Transverse colon (tissue), 4 donors: ENCODE results near the gene PLCD1. TPM values are rescaled to one million over a fixed set of nuclear protein-coding genes. Genes with fewer than 3 reads are reported as not detected.

ENCODE experiments used
- DNase-seq: peaks from one replicate; pipeline ENCODE4 v3.0.0-alpha.2; 2019
- H3K27ac ChIP-seq, 4 donors: fragments of 200-600 bp; sonication (generic); 2 replicates each; pipeline ENCODE4 v1.5.1; 2016 to 2018; ENCODE audit warnings: inconsistent platforms in 4 of 4
- H3K27me3 ChIP-seq: fragments of 200-600 bp; sonication (generic); 2 replicates; pipeline ENCODE4 v1.5.1; 2017; ENCODE audit warnings: inconsistent platforms
- H3K36me3 ChIP-seq, 4 donors: fragments of 200-600 bp; sonication (generic); 2 replicates each; pipeline ENCODE4 v1.5.1; 2017 to 2019; ENCODE audit warnings: inconsistent platforms in 4 of 4
- H3K4me1 ChIP-seq, 4 donors: fragments of 200-600 bp; sonication (generic); 2 replicates each; pipeline ENCODE4 v1.5.1; 2017 to 2020; ENCODE audit warnings: inconsistent platforms in 4 of 4
- H3K4me3 ChIP-seq, 4 donors: fragments of 200-600 bp; sonication (generic); 1 replicate in 1 of 4; 2 replicates in 3 of 4; pipeline versions ENCODE4 v1.5.1 to v1.6.1; 2017 to 2019; ENCODE audit warnings: inconsistent platforms in 4 of 4
- H3K9me3 ChIP-seq, 2 donors: fragments of 200-600 bp; sonication (generic); 2 replicates each; pipeline ENCODE4 v1.5.1; 2017 to 2019; ENCODE audit warnings: inconsistent platforms in 2 of 2
- EP300 ChIP-seq: sonication (generic); formaldehyde crosslinking; IDR thresholded peaks from one replicate; pipeline ENCODE4 v1.6.1; 2017; ENCODE audit warnings: antibody characterized with exemption, low read depth
- POLR2A ChIP-seq: fragments of 450-650 bp; IDR thresholded peaks from one replicate; pipeline ENCODE4 v1.6.1; 2016; ENCODE audit warnings: antibody characterized with exemption, mild to moderate bottlenecking, moderate library complexity
- POLR2AphosphoS5 ChIP-seq, 3 donors: sonication (generic); formaldehyde crosslinking; IDR thresholded peaks; one replicate each; pipeline ENCODE4 v1.6.1; 2016; ENCODE audit warnings: antibody characterized with exemption in 3 of 3
- WGBS, 2 donors: methylation state at CpG; one replicate each; pipeline ENCODE4 v1.1.5; 2018; ENCODE audit warnings: low coverage in 1 of 2; 5-methylcytosine and 5-hydroxymethylcytosine counted together
- in situ Hi-C, 4 donors: fragments of 200-750 bp; cut with MboI; loops; one replicate each; pipeline versions ENCODE4 v1.15.0 to v1.15.1; 2017; ENCODE audit warnings: low sequenced_read_pairs in 3 of 4, low pct_ligation_motif_present in 1 of 4, low pct_unique_long_range_greater_than_20kb in 1 of 4
- intact Hi-C: fragments of 100-400 bp; cut with DNase I; formaldehyde crosslinking; loops from one replicate; pipeline ENCODE4 v1.15.1; 2023; ENCODE audit warnings: low total_unique reads
- total RNA-seq, 4 donors: library from RNA; depleted of rRNA; stranded (reverse); fragments of >200 nt; gene quantifications; one replicate each; pipeline ENCODE4 v1.1.0, GENCODE V29; 2016
- TF ChIP-seq, protein P1 (sequence below), 5 experiments: fragments of 200-600 bp in 3 of 5; fragments of 450-650 bp in 2 of 5; sonication (generic) in 3 of 5; IDR thresholded peaks; 1 replicate in 2 of 5; 2 replicates in 3 of 5; pipeline ENCODE4 v1.5.1; 2016 to 2017; ENCODE audit warnings: antibody characterized with exemption in 5 of 5, inconsistent platforms in 3 of 5, mild to moderate bottlenecking in 2 of 5, moderate library complexity in 1 of 5

The PLCD1 gene
- total RNA-seq, 4 donors from 2014 or later: 21.1 to 126 (median 91.4) TPM

DNA sequence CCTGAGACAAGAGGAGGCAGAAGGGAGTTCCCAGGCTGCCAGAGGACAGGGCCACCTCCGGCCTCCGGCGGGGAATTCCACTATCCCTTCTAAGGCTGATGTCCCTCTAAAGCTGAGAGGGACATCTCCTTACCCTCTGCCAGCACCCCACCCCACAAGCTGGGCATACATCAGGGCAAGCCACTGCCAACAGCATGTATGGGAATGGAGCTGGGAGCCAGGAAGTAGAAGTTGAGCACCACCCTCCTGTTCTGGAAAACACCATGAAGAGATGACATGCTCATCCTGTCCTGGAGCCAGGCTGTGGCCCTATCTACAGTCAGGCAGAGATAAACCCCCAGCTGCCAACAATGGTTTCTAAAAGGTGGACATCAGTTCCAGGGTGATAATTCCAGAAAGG lies 7.1 kb downstream of the PLCD1 start:
- Histone ChIP-seq H3K27ac (no peak overlapping the region), H3K4me3 (no peak overlapping the region), H3K4me1 (peaks cover 0 to 32% (median 16%) of the 10 kb centered on the region in 4 donors), H3K27me3 (no peaks in the 10 kb centered on the region), H3K9me3 (no peaks in the 10 kb centered on the region), H3K36me3 (peaks cover 0 to 9% (median 0%) of the 10 kb centered on the region in 4 donors)
- intact Hi-C loops (no loop called here), in situ Hi-C loops (no loop called here)
- TF ChIP-seq EP300: no peak
- no peak for TF ChIP-seq POLR2AphosphoS5 (IDR thresholded peaks at IDR 0.05)
- TF ChIP-seq, protein P1, sequence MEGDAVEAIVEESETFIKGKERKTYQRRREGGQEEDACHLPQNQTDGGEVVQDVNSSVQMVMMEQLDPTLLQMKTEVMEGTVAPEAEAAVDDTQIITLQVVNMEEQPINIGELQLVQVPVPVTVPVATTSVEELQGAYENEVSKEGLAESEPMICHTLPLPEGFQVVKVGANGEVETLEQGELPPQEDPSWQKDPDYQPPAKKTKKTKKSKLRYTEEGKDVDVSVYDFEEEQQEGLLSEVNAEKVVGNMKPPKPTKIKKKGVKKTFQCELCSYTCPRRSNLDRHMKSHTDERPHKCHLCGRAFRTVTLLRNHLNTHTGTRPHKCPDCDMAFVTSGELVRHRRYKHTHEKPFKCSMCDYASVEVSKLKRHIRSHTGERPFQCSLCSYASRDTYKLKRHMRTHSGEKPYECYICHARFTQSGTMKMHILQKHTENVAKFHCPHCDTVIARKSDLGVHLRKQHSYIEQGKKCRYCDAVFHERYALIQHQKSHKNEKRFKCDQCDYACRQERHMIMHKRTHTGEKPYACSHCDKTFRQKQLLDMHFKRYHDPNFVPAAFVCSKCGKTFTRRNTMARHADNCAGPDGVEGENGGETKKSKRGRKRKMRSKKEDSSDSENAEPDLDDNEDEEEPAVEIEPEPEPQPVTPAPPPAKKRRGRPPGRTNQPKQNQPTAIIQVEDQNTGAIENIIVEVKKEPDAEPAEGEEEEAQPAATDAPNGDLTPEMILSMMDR (IDR thresholded peaks at IDR 0.05): no peak
- TF ChIP-seq POLR2A: no peak
- DNase-seq: peak; percentile 9
- WGBS, 2 donors: 59% methylated on average over 3 of the region's 3 CpGs; no CpG with 5 or more reads in 1 of the 2 donors

DNA sequence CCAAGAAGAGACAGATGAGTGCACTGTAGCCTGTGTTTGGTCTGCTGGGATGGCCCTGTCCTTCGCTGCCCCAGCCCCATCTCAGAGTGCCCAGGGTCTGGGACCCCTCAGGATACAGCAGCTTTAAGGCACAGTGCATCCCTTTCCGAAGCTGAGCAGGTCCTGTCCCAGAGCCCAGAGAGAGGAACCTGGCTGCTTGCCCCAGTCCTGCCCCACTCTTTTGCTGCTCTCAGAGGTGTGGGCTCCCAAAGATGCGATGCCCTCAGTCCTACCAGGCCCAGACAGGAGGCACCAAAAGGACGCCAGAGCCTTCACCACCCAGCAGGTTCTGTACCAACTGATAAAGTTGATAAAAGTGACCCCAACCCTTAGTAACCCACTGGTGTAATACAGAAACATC lies 8.2 kb downstream of the PLCD1 start:
- no peaks in the 10 kb centered on the region for H3K9me3 ChIP-seq
- H3K27ac ChIP-seq: no peak overlapping the region
- no peaks in the 10 kb centered on the region for H3K27me3 ChIP-seq
- intact Hi-C loops: no loop called here
- peaks cover 0 to 20% (median 2%) of the 10 kb centered on the region in 4 donors for H3K36me3 ChIP-seq
- peaks cover 0 to 32% (median 16%) of the 10 kb centered on the region in 4 donors for H3K4me1 ChIP-seq
- WGBS, 2 donors: 89% methylated on average over 4 of the region's 4 CpGs; no CpG with 5 or more reads in 1 of the 2 donors
- H3K4me3 ChIP-seq: no peak overlapping the region
- TF ChIP-seq, protein P1 (IDR thresholded peaks at IDR 0.05): no peak
- TF ChIP-seq EP300 (no peak), POLR2AphosphoS5 (IDR thresholded peaks at IDR 0.05) (no peak), POLR2A (no peak)
- in situ Hi-C loops: no loop called here
- DNase-seq: peak; percentile 7

DNA sequence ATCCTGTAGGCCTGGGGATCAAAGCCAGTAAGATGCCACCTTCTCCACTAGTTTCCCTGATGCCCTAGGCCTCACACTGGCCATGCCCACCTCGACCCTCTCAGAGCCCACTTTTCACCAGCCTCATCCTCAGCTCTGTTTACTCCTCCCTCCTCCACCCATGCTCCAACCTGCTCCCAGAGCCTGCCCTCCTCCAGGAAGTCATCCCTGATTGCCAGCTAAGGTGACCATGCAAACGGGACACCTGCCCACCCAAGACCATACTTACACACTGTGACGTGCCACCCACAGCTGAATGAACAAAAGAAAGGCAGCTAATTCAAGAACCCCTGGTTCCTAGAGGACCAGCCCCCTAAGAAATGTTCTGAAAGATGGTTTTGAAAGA lies 9.1 kb downstream of the PLCD1 start:
- 75 to 87% methylated on average over 3 of the region's 3 CpGs for WGBS, 2 donors

DNA sequence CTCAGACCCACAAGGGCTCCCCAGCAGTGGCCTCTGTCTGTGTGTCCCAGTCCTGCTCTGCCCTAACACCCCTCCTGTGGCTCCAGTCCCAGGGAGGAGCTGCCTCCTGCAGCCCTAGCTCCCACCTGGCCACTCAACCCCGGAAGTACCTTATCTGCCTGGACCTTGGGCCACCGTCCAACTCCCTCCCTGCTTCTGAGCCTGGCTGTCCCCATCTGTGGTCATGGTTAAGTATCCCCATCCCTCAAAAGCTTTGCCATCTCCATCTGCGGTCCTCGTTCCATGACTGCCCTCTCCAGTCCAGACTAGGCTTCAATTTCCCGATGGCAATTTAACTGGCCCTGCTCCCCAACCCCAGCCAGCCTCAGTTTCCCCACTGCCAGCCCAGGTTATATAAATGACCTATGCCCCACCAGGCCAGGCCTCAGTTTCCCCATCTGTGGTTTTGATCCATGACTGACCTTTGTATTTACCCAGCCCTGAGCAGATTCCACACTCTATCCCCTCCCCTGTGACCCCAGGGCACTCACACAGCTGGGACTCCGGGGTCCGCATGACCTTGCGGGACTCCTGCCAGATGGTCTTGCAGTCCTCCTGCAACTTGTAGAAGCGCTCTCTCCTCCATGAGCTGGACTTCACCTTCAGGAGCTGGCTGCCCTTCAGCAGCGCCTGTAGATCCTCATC lies 9.6 kb downstream of the PLCD1 start:
- H3K4me3 ChIP-seq: no peak overlapping the region
- in situ Hi-C loops: no loop called here
- no peaks in the 10 kb centered on the region for H3K27me3 ChIP-seq
- 71 to 80% methylated on average over 3 to 10 of the region's 10 CpGs for WGBS, 2 donors
- H3K27ac ChIP-seq: no peak overlapping the region
- H3K4me1 ChIP-seq: peaks cover 0 to 32% (median 13%) of the 10 kb centered on the region in 4 donors
- DNase-seq: peak; percentile 27
- TF ChIP-seq POLR2A (no peak), POLR2AphosphoS5 (IDR thresholded peaks at IDR 0.05) (no peak), EP300 (no peak)
- TF ChIP-seq, protein P1 (IDR thresholded peaks at IDR 0.05): no peak
- peaks cover 0 to 27% (median 4%) of the 10 kb centered on the region in 4 donors for H3K36me3 ChIP-seq
- no peaks in the 10 kb centered on the region for H3K9me3 ChIP-seq
- intact Hi-C loops: no loop called here

More for the DNA sequence above, 9.1 kb downstream of the PLCD1 start:
- TF ChIP-seq, protein P1 (IDR thresholded peaks at IDR 0.05): no peak
- TF ChIP-seq POLR2A (no peak), EP300 (no peak), POLR2AphosphoS5 (IDR thresholded peaks at IDR 0.05) (no peak)
- in situ Hi-C loops (no loop called here), intact Hi-C loops (no loop called here)
- Histone ChIP-seq H3K27ac (no peak overlapping the region), H3K4me3 (no peak overlapping the region), H3K9me3 (no peaks in the 10 kb centered on the region), H3K27me3 (no peaks in the 10 kb centered on the region), H3K4me1 (peaks cover 0 to 28% (median 12%) of the 10 kb centered on the region in 4 donors), H3K36me3 (peaks cover 0 to 27% (median 4%) of the 10 kb centered on the region in 4 donors)
- DNase-seq: no peak
